Keratinocyte (primary cell): ENCODE measurements around the gene CRPPA. TPM values are rescaled to one million over a fixed set of nuclear protein-coding genes. Genes with fewer than 3 reads are reported as not detected.
"Not testable (repeated sequence)": the region's sequence is repeated elsewhere in the genome, so short reads cannot be mapped to it uniquely, and the experiment has no call there.

Source experiments
- DNase-seq: peaks from one replicate; pipeline ENCODE4 v3.0.0-alpha.2; 2011; ENCODE audit warnings: low read depth, missing footprints, low spot score
- FAIRE-seq: peaks from 2 replicates; lab custom pipeline; 2011; peaks lifted over from hg19 to GRCh38; lab: Jason Lieb, UNC
- H2AFZ ChIP-seq: 2 replicates; pipeline ENCODE4 v1.6.0; 2012; ENCODE audit warnings: low read length, control low read depth, inconsistent platforms; ENCODE audit not compliant: control insufficient read depth
- H3K27ac ChIP-seq: 2 replicates; pipeline ENCODE4 v1.5.1; 2011; ENCODE audit warnings: low read length; ENCODE audit not compliant: control insufficient read depth, insufficient read depth
- H3K27me3 ChIP-seq: 3 replicates; pipeline ENCODE4 v1.6.0; 2011; ENCODE audit warnings: low read length; ENCODE audit not compliant: control insufficient read depth, insufficient read depth; ENCODE audit errors: extremely low read depth
- H3K36me3 ChIP-seq, 2 experiments: 2 replicates in 1 of 2; 3 replicates in 1 of 2; pipeline ENCODE4 v1.5.1; 2011; ENCODE audit warnings: low read length in 2 of 2, mild to moderate bottlenecking in 1 of 2; ENCODE audit not compliant: control insufficient read depth in 2 of 2, insufficient read depth in 2 of 2; ENCODE audit errors: extremely low read depth in 1 of 2
- H3K4me1 ChIP-seq: 3 replicates; pipeline ENCODE4 v1.5.1; 2011; ENCODE audit warnings: low read length; ENCODE audit not compliant: control insufficient read depth, insufficient read depth; ENCODE audit errors: extremely low read depth
- H3K4me2 ChIP-seq: 3 replicates; pipeline ENCODE4 v1.6.0; 2011; ENCODE audit warnings: low read depth, low read length; ENCODE audit not compliant: control insufficient read depth, insufficient read depth; ENCODE audit errors: extremely low read depth
- H3K4me3 ChIP-seq, 3 experiments: fragments of 200-600 bp in 1 of 3; sonication (generic) in 1 of 3; 2 replicates in 2 of 3; 3 replicates in 1 of 3; pipeline ENCODE4 v1.5.1; 2011 to 2016; ENCODE audit warnings: low read length in 3 of 3, mild to moderate bottlenecking in 3 of 3, control low read depth in 2 of 3, inconsistent platforms in 1 of 3, low read depth in 1 of 3, mixed read lengths in 1 of 3, mixed run types in 1 of 3, moderate library complexity in 1 of 3; ENCODE audit not compliant: control insufficient read depth in 2 of 3, insufficient read depth in 2 of 3; ENCODE audit errors: extremely low read depth in 1 of 3
- H3K79me2 ChIP-seq: 2 replicates; pipeline ENCODE4 v1.6.0; 2012; ENCODE audit warnings: low read length; ENCODE audit not compliant: control insufficient read depth, insufficient read depth
- H3K9ac ChIP-seq: 3 replicates; pipeline ENCODE4 v1.6.0; 2011; ENCODE audit warnings: low read length; ENCODE audit not compliant: control insufficient read depth, insufficient read depth; ENCODE audit errors: extremely low read depth
- H3K9me1 ChIP-seq: 3 replicates; pipeline ENCODE4 v1.6.0; 2011; ENCODE audit warnings: low read length; ENCODE audit not compliant: control insufficient read depth, insufficient read depth; ENCODE audit errors: extremely low read depth
- H3K9me3 ChIP-seq: 2 replicates; pipeline ENCODE4 v1.5.1; 2012; ENCODE audit warnings: low read depth, low read length; ENCODE audit not compliant: control insufficient read depth
- H4K20me1 ChIP-seq: 3 replicates; pipeline ENCODE4 v1.6.0; 2011; ENCODE audit warnings: low read length; ENCODE audit not compliant: control insufficient read depth, insufficient read depth; ENCODE audit errors: extremely low read depth
- EZH2 ChIP-seq: IDR thresholded peaks from one replicate; pipeline ENCODE4 v1.6.1; 2012; ENCODE audit warnings: inconsistent platforms, mild to moderate bottlenecking, low read length, moderate library complexity
- dilution Hi-C: fragments of 300-500 bp; cut with MboI; formaldehyde crosslinking; loops from one replicate; pipeline ENCODE4 v1.7.0; 2020; ENCODE audit warnings: low sequenced_read_pairs; ENCODE audit not compliant: extremely low pct_ligation_motif_present
- polyA plus RNA-seq, 5 experiments: library from polyadenylated mRNA; depleted of rRNA in 3 of 5; stranded (reverse) in 3 of 5; stranded (forward) in 1 of 5; unstranded in 1 of 5; fragments of >200 nt; gene quantifications; 1 replicate in 1 of 5; 2 replicates in 3 of 5; 3 replicates in 1 of 5; pipeline versions ENCODE4 v1.2.1 to v1.2.3, GENCODE V29; 2011 to 2012; ENCODE audit warnings: missing spikeins in 2 of 5, low read depth in 1 of 5, low replicate concordance in 1 of 5
- TF ChIP-seq, protein P1 (sequence below), 3 experiments: IDR thresholded peaks in 1 of 3; conservative IDR thresholded peaks in 1 of 3; optimal IDR thresholded peaks in 1 of 3; 2 replicates in 2 of 3; 3 replicates in 1 of 3; pipeline versions ENCODE3 to v1.5.1; 2011; ENCODE audit warnings: low read length in 3 of 3, mild to moderate bottlenecking in 3 of 3, moderate library complexity in 2 of 3, control low read depth in 1 of 3, inconsistent platforms in 1 of 3; ENCODE audit not compliant: insufficient read depth in 2 of 3; ENCODE audit errors: extremely low read depth in 1 of 3

CRPPA gene
- polyA plus RNA-seq, 1 donor (not counting 4 experiments of a cell fraction or from before 2014, with no cell fraction given) = 0.51 TPM

DNA sequence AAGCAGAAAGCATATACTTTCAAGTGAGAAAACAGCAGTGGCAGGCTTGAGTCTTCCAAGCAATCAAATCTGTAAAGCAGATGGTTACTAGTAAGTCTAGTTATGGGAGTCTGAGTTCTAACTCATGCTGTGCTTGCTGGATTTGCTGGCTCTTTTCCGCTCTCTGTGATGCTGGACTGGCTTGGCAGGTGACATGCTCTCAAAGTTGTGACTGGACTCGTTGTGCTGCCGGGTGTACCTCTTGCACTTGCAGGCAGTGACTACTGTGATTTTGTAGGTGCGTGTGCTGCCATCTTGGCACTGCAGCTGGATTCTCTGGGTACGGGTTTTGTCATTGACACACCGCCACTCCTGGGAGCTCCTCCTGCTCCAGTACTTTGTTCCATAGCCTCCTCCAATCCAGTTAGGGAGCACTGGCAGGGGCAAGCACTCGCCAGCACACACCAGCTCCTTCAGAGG, 41.1 kb upstream of the CRPPA start:
- no peaks in the 10 kb centered on the region for H4K20me1 ChIP-seq
- H3K79me2 ChIP-seq = no peaks in the 10 kb centered on the region
- TF ChIP-seq, protein P1, sequence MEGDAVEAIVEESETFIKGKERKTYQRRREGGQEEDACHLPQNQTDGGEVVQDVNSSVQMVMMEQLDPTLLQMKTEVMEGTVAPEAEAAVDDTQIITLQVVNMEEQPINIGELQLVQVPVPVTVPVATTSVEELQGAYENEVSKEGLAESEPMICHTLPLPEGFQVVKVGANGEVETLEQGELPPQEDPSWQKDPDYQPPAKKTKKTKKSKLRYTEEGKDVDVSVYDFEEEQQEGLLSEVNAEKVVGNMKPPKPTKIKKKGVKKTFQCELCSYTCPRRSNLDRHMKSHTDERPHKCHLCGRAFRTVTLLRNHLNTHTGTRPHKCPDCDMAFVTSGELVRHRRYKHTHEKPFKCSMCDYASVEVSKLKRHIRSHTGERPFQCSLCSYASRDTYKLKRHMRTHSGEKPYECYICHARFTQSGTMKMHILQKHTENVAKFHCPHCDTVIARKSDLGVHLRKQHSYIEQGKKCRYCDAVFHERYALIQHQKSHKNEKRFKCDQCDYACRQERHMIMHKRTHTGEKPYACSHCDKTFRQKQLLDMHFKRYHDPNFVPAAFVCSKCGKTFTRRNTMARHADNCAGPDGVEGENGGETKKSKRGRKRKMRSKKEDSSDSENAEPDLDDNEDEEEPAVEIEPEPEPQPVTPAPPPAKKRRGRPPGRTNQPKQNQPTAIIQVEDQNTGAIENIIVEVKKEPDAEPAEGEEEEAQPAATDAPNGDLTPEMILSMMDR (optimal IDR thresholded peaks at IDR 0.05 in 1 of 3, IDR thresholded peaks at IDR 0.05 in 1 of 3, conservative IDR thresholded peaks at IDR 0.05 in 1 of 3; ENCODE audit: extremely low read depth in 1 of 3, insufficient read depth in 2 of 3, low read length in 3 of 3) = no peak
- TF ChIP-seq EZH2 = no peak
- DNase-seq (no peak), FAIRE-seq (no peak)
- no peaks in the 10 kb centered on the region for H3K27me3 ChIP-seq
- H3K9ac ChIP-seq = no peak overlapping the region
- H3K4me3 ChIP-seq = no peak overlapping the region
- H3K4me2 ChIP-seq = no peak overlapping the region
- H3K4me1 ChIP-seq = peaks cover 22% of the 10 kb centered on the region
- H3K9me1 ChIP-seq = no peaks in the 10 kb centered on the region
- H3K36me3 ChIP-seq = no peaks in the 10 kb centered on the region
- dilution Hi-C loops = no loop called here
- H2AFZ ChIP-seq = peak overlapping the region; percentile 10
- H3K27ac ChIP-seq = no peak overlapping the region
- H3K9me3 ChIP-seq = no peaks in the 10 kb centered on the region

DNA sequence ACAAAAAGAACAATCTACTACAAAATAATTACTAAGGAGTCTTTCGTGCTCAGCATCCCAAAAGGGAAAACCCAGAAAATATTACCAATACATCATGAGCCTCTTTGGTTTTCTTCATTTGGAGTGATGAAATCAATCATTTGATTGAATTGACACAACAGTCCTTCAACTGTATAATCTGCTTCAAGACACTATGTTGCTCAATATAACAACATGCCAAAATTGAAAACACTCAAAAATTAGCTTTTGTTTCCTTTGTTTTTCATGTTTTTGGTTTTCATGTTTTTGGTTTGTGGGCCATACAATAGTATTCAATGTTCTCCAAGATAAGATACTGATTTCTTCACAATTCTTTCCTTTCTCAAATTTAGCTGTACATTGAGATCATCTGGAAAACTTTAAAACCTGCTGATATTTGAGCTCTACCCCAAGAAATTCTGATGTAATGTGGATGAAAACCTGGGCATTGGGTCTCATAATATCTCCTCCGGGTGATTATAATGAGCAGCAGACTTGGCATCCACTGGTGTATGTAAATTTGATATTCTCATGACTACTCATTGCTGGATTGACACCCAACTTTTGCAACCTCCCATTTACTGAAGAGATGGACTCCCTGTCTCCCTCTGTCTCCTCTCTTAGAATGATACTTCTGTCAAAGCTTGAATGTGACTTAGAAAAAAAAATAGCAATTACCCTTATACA, 39.6 kb upstream of the CRPPA start:
- Histone ChIP-seq H3K27me3 (no peaks in the 10 kb centered on the region), H2AFZ (no peak overlapping the region)
- dilution Hi-C loops = no loop called here

DNA sequence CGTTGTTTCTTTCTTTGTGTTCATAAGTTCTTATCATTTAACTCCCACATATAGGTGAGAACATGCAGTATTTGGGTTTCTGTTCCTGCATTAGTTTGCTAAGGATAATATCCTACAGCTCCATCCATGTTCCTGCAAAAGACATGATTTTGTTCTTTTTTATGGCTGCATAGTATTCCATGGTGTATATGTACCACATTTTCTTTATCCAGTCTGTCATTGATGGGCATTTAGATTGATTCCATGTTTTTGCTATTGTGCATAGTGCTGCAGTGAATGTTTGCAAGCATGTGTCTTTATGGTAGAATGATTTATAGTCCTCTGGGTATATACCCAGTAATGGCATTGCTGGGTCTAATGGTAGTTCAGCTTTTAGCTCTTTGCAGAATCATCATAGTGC, 35.0 kb upstream of the CRPPA start:
- H3K27ac ChIP-seq, H4K20me1 ChIP-seq, H3K4me1 ChIP-seq, FAIRE-seq, H3K36me3 ChIP-seq, DNase-seq, dilution Hi-C loops, H3K9me1 ChIP-seq, H3K79me2 ChIP-seq, H3K27me3 ChIP-seq, H3K4me3 ChIP-seq, H2AFZ ChIP-seq, H3K9ac ChIP-seq, H3K9me3 ChIP-seq, H3K4me2 ChIP-seq: not testable (repeated sequence)

More for the DNA sequence above, 39.6 kb upstream of the CRPPA start:
- H3K79me2 ChIP-seq = no peaks in the 10 kb centered on the region
- no peak overlapping the region for H3K4me3 ChIP-seq
- H3K9me3 ChIP-seq = no peaks in the 10 kb centered on the region
- no peaks in the 10 kb centered on the region for H3K9me1 ChIP-seq
- no peak overlapping the region for H3K27ac ChIP-seq
- H3K9ac ChIP-seq = no peak overlapping the region
- no peak for DNase-seq
- no peak for TF ChIP-seq EZH2
- TF ChIP-seq, protein P1 (optimal IDR thresholded peaks at IDR 0.05 in 1 of 3, IDR thresholded peaks at IDR 0.05 in 1 of 3, conservative IDR thresholded peaks at IDR 0.05 in 1 of 3; ENCODE audit: extremely low read depth in 1 of 3, insufficient read depth in 2 of 3, low read length in 3 of 3) = no peak
- no peaks in the 10 kb centered on the region for H3K36me3 ChIP-seq
- no peak for FAIRE-seq
- peaks cover 20% of the 10 kb centered on the region for H3K4me1 ChIP-seq
- no peak overlapping the region for H3K4me2 ChIP-seq
- H4K20me1 ChIP-seq = no peaks in the 10 kb centered on the region
